CD4-positive, CD25-positive, alpha-beta regulatory T cell (primary cell): Measurements from ENCODE around the gene WASF3. TPM values are rescaled to one million over a fixed set of nuclear protein-coding genes. Genes with fewer than 3 reads are reported as not detected.

ENCODE experiments used
- ATAC-seq, 2 donors: fragments of 150-1000 bp; cut with Tn5 transposase; one replicate each; pipeline ENCODE4 v1.10.0; 2021; ENCODE audit warnings: low read depth in 2 of 2, moderate number of reproducible peaks in 2 of 2, moderate library complexity in 1 of 2
- DNase-seq, 3 donors: peaks; one replicate each; pipeline versions ENCODE4 v3.0.0 to v3.0.0-alpha.2; 2012 to 2022; ENCODE audit warnings: mixed read lengths in 1 of 3
- H3K27ac ChIP-seq: one replicate; pipeline ENCODE4 v1.7.0; 2013; ENCODE audit warnings: mild to moderate bottlenecking, low read length; ENCODE audit not compliant: insufficient read depth, poor library complexity, severe bottlenecking
- H3K27me3 ChIP-seq: one replicate; pipeline ENCODE4 v1.7.0; 2013; ENCODE audit warnings: low read length; ENCODE audit not compliant: control insufficient read depth, insufficient read depth
- H3K36me3 ChIP-seq: one replicate; pipeline ENCODE4 v1.7.0; 2013; ENCODE audit warnings: mild to moderate bottlenecking, low read length, moderate library complexity; ENCODE audit not compliant: control insufficient read depth, insufficient read depth
- H3K4me1 ChIP-seq: 2 replicates; pipeline ENCODE4 v1.7.0; 2013; ENCODE audit warnings: mild to moderate bottlenecking, low read length; ENCODE audit not compliant: insufficient read depth, control insufficient read depth, poor library complexity, severe bottlenecking
- H3K4me3 ChIP-seq: one replicate; pipeline ENCODE4 v1.7.0; 2013; ENCODE audit warnings: low read depth, mild to moderate bottlenecking, low read length, moderate library complexity
- H3K9me3 ChIP-seq, 2 experiments: 1 replicate in 1 of 2; 2 replicates in 1 of 2; pipeline ENCODE4 v1.7.0; 2013; ENCODE audit warnings: low read length in 2 of 2, mild to moderate bottlenecking in 1 of 2, moderate library complexity in 1 of 2; ENCODE audit not compliant: control insufficient read depth in 2 of 2
- H3K27ac Mint-ChIP-seq, 3 donors: one replicate each; pipeline ENCODE4 v1.8.0; 2020 to 2022; ENCODE audit warnings: mild to moderate bottlenecking in 3 of 3, mixed read lengths in 3 of 3, moderate library complexity in 2 of 3
- H3K27me3 Mint-ChIP-seq: one replicate; pipeline ENCODE4 v1.8.0; 2022; ENCODE audit warnings: mild to moderate bottlenecking, mixed read lengths
- H3K36me3 Mint-ChIP-seq: one replicate; pipeline ENCODE4 v1.8.0; 2020; ENCODE audit warnings: mixed read lengths
- H3K4me1 Mint-ChIP-seq, 4 donors: one replicate each; pipeline ENCODE4 v1.8.0; 2020 to 2022; ENCODE audit warnings: mixed read lengths in 4 of 4, mild to moderate bottlenecking in 1 of 4
- H3K4me3 Mint-ChIP-seq, 4 donors: one replicate each; pipeline ENCODE4 v1.8.0; 2020 to 2022; ENCODE audit warnings: mild to moderate bottlenecking in 4 of 4, mixed read lengths in 4 of 4, moderate library complexity in 3 of 4
- H3K9me3 Mint-ChIP-seq, 7 donors: one replicate each; pipeline ENCODE4 v1.8.0; 2020 to 2022; ENCODE audit warnings: mixed read lengths in 7 of 7, mild to moderate bottlenecking in 3 of 7, moderate library complexity in 2 of 7
- polyA plus RNA-seq, 4 donors: library from polyadenylated mRNA; unstranded; fragments of 300-500 nt; fragmentation: Illumina TruSeq; gene quantifications; one replicate each; pipeline ENCODE4 v1.2.3, GENCODE V29; 2021
- total RNA-seq: library from RNA; stranded (reverse); gene quantifications from one replicate; pipeline ENCODE4 v1.2.3, GENCODE V29; 2022

Gene WASF3
- total and polyA plus RNA-seq, 5 donors from 2014 or later, result 0.49 TPM; not detected in 4

GRCh38 chr13:26698392-26699196 lies 141.1 kb downstream of the WASF3 start:
- peaks cover 0 to 4% (median 0%) of the 10 kb centered on the region in 7 donors for H3K9me3 Mint-ChIP-seq
- peaks cover 11% of the 10 kb centered on the region for H3K27me3 Mint-ChIP-seq
- Histone ChIP-seq H3K27ac (no peak overlapping the region), H3K9me3 (peaks cover 0 to 2% of the 10 kb centered on the region in 2 experiments), H3K4me1 (peaks cover 3% of the 10 kb centered on the region), H3K36me3 (no peaks in the 10 kb centered on the region), H3K27me3 (peaks cover 2% of the 10 kb centered on the region), H3K4me3 (no peak overlapping the region)
- H3K36me3 Mint-ChIP-seq, result no peaks in the 10 kb centered on the region
- ATAC-seq (peak; percentile 56 to 82), DNase-seq (peak; percentile 55 to 77 (median 70))
- peaks cover 0 to 8% (median 3%) of the 10 kb centered on the region in 4 donors for H3K4me1 Mint-ChIP-seq
- peak overlapping the region in 1 of 4 donors; percentile 22 for H3K4me3 Mint-ChIP-seq
- no peak overlapping the region for H3K27ac Mint-ChIP-seq

DNA sequence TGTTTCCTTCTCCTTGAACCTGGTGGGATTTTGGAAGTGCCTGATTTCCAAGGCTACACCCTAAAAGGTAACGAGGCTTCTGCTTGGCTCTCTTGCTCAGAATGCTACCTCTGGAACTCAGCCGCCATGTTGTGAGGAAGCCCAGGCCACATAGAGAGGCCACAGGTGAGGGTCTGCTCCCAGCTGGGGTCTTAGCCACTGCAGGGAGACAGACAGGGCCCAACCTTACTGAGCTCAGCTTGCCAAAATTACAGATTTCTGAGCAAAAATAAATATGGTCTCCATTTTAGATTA lies 141.7 kb downstream of the WASF3 start:
- no peak overlapping the region for H3K4me3 ChIP-seq
- Mint-ChIP-seq H3K9me3 (peaks cover 0 to 2% (median 0%) of the 10 kb centered on the region in 7 donors), H3K4me1 (peaks cover 0 to 8% (median 3%) of the 10 kb centered on the region in 4 donors), H3K36me3 (no peaks in the 10 kb centered on the region), H3K4me3 (no peak overlapping the region), H3K27ac (no peak overlapping the region), H3K27me3 (peaks cover 11% of the 10 kb centered on the region)
- ATAC-seq, result no peak
- H3K9me3 ChIP-seq, result peaks cover 0 to 2% of the 10 kb centered on the region in 2 experiments
- H3K27me3 ChIP-seq, result peaks cover 2% of the 10 kb centered on the region
- H3K4me1 ChIP-seq, result peaks cover 3% of the 10 kb centered on the region
- no peak for DNase-seq
- no peaks in the 10 kb centered on the region for H3K36me3 ChIP-seq
- H3K27ac ChIP-seq, result no peak overlapping the region

DNA sequence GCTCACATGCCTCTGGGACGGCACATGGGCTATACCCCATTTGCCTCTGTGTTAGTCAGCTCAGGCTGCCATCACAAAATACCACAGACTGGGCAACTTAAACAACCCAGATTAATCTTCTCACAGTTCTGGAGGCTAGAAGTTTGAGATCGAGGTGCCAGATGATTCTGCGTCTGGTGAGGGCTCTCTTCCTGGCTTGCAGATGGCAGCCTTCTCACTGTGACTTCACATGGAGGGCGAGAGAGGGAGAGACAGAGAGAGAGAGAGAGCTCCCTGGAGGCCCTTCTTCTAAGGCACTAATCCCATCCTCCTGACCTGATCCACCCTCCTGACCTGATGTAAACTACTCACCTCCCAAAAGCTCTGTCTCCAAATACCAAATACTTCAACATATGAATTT lies 148.1 kb downstream of the WASF3 start:
- Histone ChIP-seq H3K36me3 (no peaks in the 10 kb centered on the region), H3K4me3 (no peak overlapping the region), H3K27ac (no peak overlapping the region), H3K27me3 (peaks cover 2% of the 10 kb centered on the region), H3K4me1 (no peaks in the 10 kb centered on the region), H3K9me3 (no peaks in the 10 kb centered on the region)
- Mint-ChIP-seq H3K9me3 (peaks cover 0 to 1% (median 0%) of the 10 kb centered on the region in 7 donors), H3K27ac (no peak overlapping the region), H3K4me1 (no peaks in the 10 kb centered on the region), H3K27me3 (peaks cover 8% of the 10 kb centered on the region), H3K4me3 (no peak overlapping the region), H3K36me3 (no peaks in the 10 kb centered on the region)
- ATAC-seq (no peak), DNase-seq (no peak)

DNA sequence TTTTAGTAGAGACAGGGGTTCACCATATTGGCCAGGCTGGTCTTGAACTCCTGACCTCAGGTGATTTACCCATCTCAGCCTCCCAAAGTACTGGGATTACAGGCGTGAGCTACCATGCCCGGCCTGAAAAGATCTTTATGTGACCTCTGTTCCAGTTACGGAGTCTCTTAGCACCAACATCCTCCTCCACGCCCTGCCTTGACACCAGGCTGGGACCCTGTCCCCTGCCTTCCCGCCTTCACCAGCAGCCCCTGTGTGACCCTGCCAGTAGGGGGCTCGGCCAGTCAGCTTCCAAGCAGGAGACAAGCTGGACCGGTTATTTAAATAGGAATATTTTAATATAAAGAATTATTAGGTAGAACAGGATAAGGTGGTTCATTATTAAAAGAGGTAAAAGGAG lies 148.9 kb downstream of the WASF3 start:
- peaks cover 2% of the 10 kb centered on the region for H3K27me3 ChIP-seq
- no peaks in the 10 kb centered on the region for H3K4me1 ChIP-seq
- Mint-ChIP-seq H3K27me3 (peaks cover 8% of the 10 kb centered on the region), H3K4me1 (no peaks in the 10 kb centered on the region), H3K27ac (no peak overlapping the region), H3K4me3 (no peak overlapping the region), H3K9me3 (peaks cover 0 to 1% (median 0%) of the 10 kb centered on the region in 7 donors), H3K36me3 (no peaks in the 10 kb centered on the region)
- ATAC-seq, result no peak
- H3K36me3 ChIP-seq, result no peaks in the 10 kb centered on the region
- no peak for DNase-seq
- no peaks in the 10 kb centered on the region for H3K9me3 ChIP-seq
- H3K27ac ChIP-seq, result no peak overlapping the region
- H3K4me3 ChIP-seq, result no peak overlapping the region

GRCh38 chr13:26707122-26708006 lies 149.9 kb downstream of the WASF3 start:
- H3K36me3 ChIP-seq, result no peaks in the 10 kb centered on the region
- H3K4me3 ChIP-seq, result no peak overlapping the region
- no peak overlapping the region for H3K4me3 Mint-ChIP-seq
- H3K27me3 ChIP-seq, result peaks cover 2% of the 10 kb centered on the region
- H3K27ac ChIP-seq, result no peak overlapping the region
- DNase-seq (peak in 2 of 3 donors; percentile 25 to 43), ATAC-seq (peak in 1 of 2 donors; percentile 42)
- H3K9me3 ChIP-seq, result no peaks in the 10 kb centered on the region
- no peak overlapping the region for H3K27ac Mint-ChIP-seq
- H3K27me3 Mint-ChIP-seq, result peaks cover 8% of the 10 kb centered on the region
- H3K4me1 ChIP-seq, result no peaks in the 10 kb centered on the region
- H3K36me3 Mint-ChIP-seq, result no peaks in the 10 kb centered on the region
- H3K9me3 Mint-ChIP-seq, result peaks cover 0 to 1% (median 0%) of the 10 kb centered on the region in 7 donors
- no peaks in the 10 kb centered on the region for H3K4me1 Mint-ChIP-seq

- no peak for ATAC-seq
- DNase-seq, result no peak
- peaks cover 2% of the 10 kb centered on the region for H3K27me3 ChIP-seq
- no peaks in the 10 kb centered on the region for H3K36me3 Mint-ChIP-seq
- H3K4me1 Mint-ChIP-seq, result no peaks in the 10 kb centered on the region
- H3K9me3 Mint-ChIP-seq, result peaks cover 0 to 6% (median 1%) of the 10 kb centered on the region in 7 donors
- H3K4me1 ChIP-seq, result no peaks in the 10 kb centered on the region
- H3K9me3 ChIP-seq, result no peaks in the 10 kb centered on the region
- no peak overlapping the region for H3K27ac Mint-ChIP-seq
- H3K27me3 Mint-ChIP-seq, result peaks cover 8% of the 10 kb centered on the region
- no peak overlapping the region for H3K27ac ChIP-seq
- no peak overlapping the region for H3K4me3 Mint-ChIP-seq
- no peaks in the 10 kb centered on the region for H3K36me3 ChIP-seq
- H3K4me3 ChIP-seq, result no peak overlapping the region
These were observed 150.5 kb downstream of the WASF3 start for GRCh38 chr13:26708007-26708297.

DNA sequence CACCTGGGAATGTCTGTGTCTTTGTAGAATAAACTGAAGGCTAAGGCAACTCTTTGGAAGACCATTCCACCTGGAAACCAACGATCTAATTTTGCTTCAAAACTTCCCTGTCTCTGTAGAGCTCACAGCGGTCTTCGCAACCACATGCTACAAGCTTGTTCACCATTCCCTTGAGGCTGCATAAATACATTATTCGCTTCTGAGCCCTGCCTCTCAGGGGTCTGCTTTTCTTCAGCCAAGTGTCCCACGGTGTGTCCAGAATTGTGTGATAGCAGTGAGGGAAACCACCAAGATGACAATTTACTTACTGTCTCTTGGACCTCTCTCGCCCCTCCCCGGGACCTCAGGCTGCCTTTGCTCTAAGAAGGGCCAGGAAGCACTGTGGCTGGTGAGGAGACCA lies 152.0 kb downstream of the WASF3 start:
- Histone ChIP-seq H3K4me1 (no peaks in the 10 kb centered on the region), H3K4me3 (no peak overlapping the region), H3K36me3 (no peaks in the 10 kb centered on the region), H3K9me3 (no peaks in the 10 kb centered on the region), H3K27me3 (no peaks in the 10 kb centered on the region), H3K27ac (no peak overlapping the region)
- no peak for DNase-seq
- Mint-ChIP-seq H3K27ac (peak overlapping the region in 1 of 3 donors; percentile 64), H3K9me3 (peaks cover 0 to 6% (median 1%) of the 10 kb centered on the region in 7 donors), H3K36me3 (no peaks in the 10 kb centered on the region), H3K4me3 (no peak overlapping the region), H3K27me3 (peaks cover 8% of the 10 kb centered on the region), H3K4me1 (no peaks in the 10 kb centered on the region)
- no peak for ATAC-seq
